IPS-18c (cell line): ENCODE data around the gene PARP9.
A peak's percentile ranks its signal among the peaks of the same experiment; 100 is the strongest.

Experiments
- H3K4me3 ChIP-seq: 2 replicates; pipeline ENCODE4 v1.7.0; 2013; ENCODE audit warnings: low read depth, mild to moderate bottlenecking, low read length, moderate library complexity; ENCODE audit not compliant: insufficient read depth
- H3K9me3 ChIP-seq: one replicate; pipeline ENCODE4 v1.6.1; 2013; ENCODE audit warnings: mild to moderate bottlenecking, low read length, moderate library complexity; ENCODE audit not compliant: control insufficient read depth, insufficient read depth

PARP9 gene

GRCh38 chr3:122546151-122546550, 17.9 kb downstream of the PARP9 start:
- no peaks in the 10 kb centered on the region for H3K9me3 ChIP-seq
- no peak overlapping the region for H3K4me3 ChIP-seq

GRCh38 chr3:122538956-122539490, 25.1 kb downstream of the PARP9 start:
- H3K4me3 ChIP-seq, result no peak overlapping the region
- no peaks in the 10 kb centered on the region for H3K9me3 ChIP-seq

GRCh38 chr3:122536632-122537001, 27.5 kb downstream of the PARP9 start:
- no peak overlapping the region for H3K4me3 ChIP-seq

GRCh38 chr3:122535964-122536631, 28.0 kb downstream of the PARP9 start:
- Histone ChIP-seq H3K4me3 (no peak overlapping the region), H3K9me3 (no peaks in the 10 kb centered on the region)

More at GRCh38 chr3:122536632-122537001, 27.5 kb downstream of the PARP9 start:
- H3K9me3 ChIP-seq, result no peaks in the 10 kb centered on the region

- H3K4me3 ChIP-seq, result no peak overlapping the region
Measured at GRCh38 chr3:122533931-122534334, 30.2 kb downstream of the PARP9 start.

GRCh38 chr3:122533480-122533879, 30.6 kb downstream of the PARP9 start:
- no peak overlapping the region for H3K4me3 ChIP-seq
- no peaks in the 10 kb centered on the region for H3K9me3 ChIP-seq

More at GRCh38 chr3:122533931-122534334, 30.2 kb downstream of the PARP9 start:
- H3K9me3 ChIP-seq, result no peaks in the 10 kb centered on the region

GRCh38 chr3:122530164-122530563, 33.9 kb downstream of the PARP9 start:
- Histone ChIP-seq H3K4me3 (no peak overlapping the region), H3K9me3 (no peaks in the 10 kb centered on the region)

- Histone ChIP-seq H3K4me3 (no peak overlapping the region), H3K9me3 (no peaks in the 10 kb centered on the region)
Measured at GRCh38 chr3:122523317-122523716, 40.8 kb downstream of the PARP9 start.

- Histone ChIP-seq H3K4me3 (no peak overlapping the region), H3K9me3 (no peaks in the 10 kb centered on the region)
Measured at GRCh38 chr3:122520861-122521260, 43.2 kb downstream of the PARP9 start.

- H3K9me3 ChIP-seq, result no peaks in the 10 kb centered on the region
- no peak overlapping the region for H3K4me3 ChIP-seq
Measured at GRCh38 chr3:122519693-122520092, 44.4 kb downstream of the PARP9 start.

GRCh38 chr3:122516846-122517360, 47.2 kb downstream of the PARP9 start:
- H3K9me3 ChIP-seq, result no peaks in the 10 kb centered on the region
- no peak overlapping the region for H3K4me3 ChIP-seq

GRCh38 chr3:122515870-122516269, 48.2 kb downstream of the PARP9 start:
- Histone ChIP-seq H3K4me3 (no peak overlapping the region), H3K9me3 (no peaks in the 10 kb centered on the region)

- H3K9me3 ChIP-seq, result no peaks in the 10 kb centered on the region
- H3K4me3 ChIP-seq, result peak overlapping the region; percentile 78; the same call in 1 of the 2 replicates
Measured at GRCh38 chr3:122515020-122515468, 49.1 kb downstream of the PARP9 start.

- peak within 1 kb of the TSS; percentile 78 for H3K4me3 ChIP-seq
- H3K9me3 ChIP-seq, result no peaks in the 10 kb centered on the region
Measured at GRCh38 chr3:122514123-122515019, 49.7 kb downstream of the PARP9 start, which contains the start of gene KPNA1. Gene KPNA1 (minus strand): TSS chr3:122514939. CDS start chr3:122496565, 18,374 bp downstream.

- no peaks in the 10 kb centered on the region for H3K9me3 ChIP-seq
Measured at GRCh38 chr3:122513386-122514122, 50.5 kb downstream of the PARP9 start.

GRCh38 chr3:122512284-122512683, 51.8 kb downstream of the PARP9 start:
- H3K4me3 ChIP-seq, result no peak overlapping the region
- H3K9me3 ChIP-seq, result no peaks in the 10 kb centered on the region

More at GRCh38 chr3:122513386-122514122, 50.5 kb downstream of the PARP9 start:
- peak overlapping the region; percentile 78 for H3K4me3 ChIP-seq
